Neural progenitor cell (in vitro differentiated cells): ENCODE measurements around the gene CHST3. TPM values are rescaled to one million over a fixed set of nuclear protein-coding genes. Genes with fewer than 3 reads are reported as not detected.
A peak's percentile ranks its signal among the peaks of the same experiment; 100 is the strongest.

Experiments
- DNase-seq: peaks from one replicate; pipeline ENCODE4 v3.0.0-alpha.2; 2016; ENCODE audit warnings: low spot score
- H2AFZ ChIP-seq: fragments of 200-600 bp; sonication (generic); replicated peaks from 2 replicates; pipeline ENCODE4 v1.6.1; 2016; ENCODE audit warnings: antibody characterized with exemption
- H3F3A ChIP-seq: fragments of 200-600 bp; sonication (generic); 2 replicates; pipeline ENCODE4 v1.6.1; 2016; ENCODE audit warnings: antibody characterized with exemption, low read depth
- H3K27ac ChIP-seq: fragments of 200-600 bp; sonication (generic); 2 replicates; pipeline ENCODE4 v1.5.1; 2016; ENCODE audit warnings: mild to moderate bottlenecking
- H3K27me3 ChIP-seq: fragments of 200-600 bp; sonication (generic); 2 replicates; pipeline ENCODE4 v1.6.1; 2016; ENCODE audit warnings: mild to moderate bottlenecking, moderate library complexity
- H3K36me3 ChIP-seq: fragments of 200-600 bp; sonication (generic); 2 replicates; pipeline ENCODE4 v1.5.1; 2016
- H3K4me1 ChIP-seq: fragments of 200-600 bp; sonication (generic); 2 replicates; pipeline ENCODE4 v1.6.1; 2016; ENCODE audit warnings: mixed run types
- H3K4me2 ChIP-seq: fragments of 200-600 bp; sonication (generic); 2 replicates; pipeline ENCODE4 v1.6.1; 2016
- H3K4me3 ChIP-seq: fragments of 200-600 bp; sonication (generic); 2 replicates; pipeline ENCODE4 v1.5.1; 2016
- H3K79me2 ChIP-seq: fragments of 200-600 bp; sonication (generic); 2 replicates; pipeline ENCODE4 v1.6.1; 2016; ENCODE audit warnings: low read depth
- H3K9ac ChIP-seq: fragments of 200-600 bp; sonication (generic); 2 replicates; pipeline ENCODE4 v1.6.1; 2016
- H3K9me3 ChIP-seq: fragments of 200-600 bp; sonication (generic); 2 replicates; pipeline ENCODE4 v1.5.1; 2016; ENCODE audit warnings: low read depth
- H4K20me1 ChIP-seq: fragments of 200-600 bp; sonication (generic); 2 replicates; pipeline ENCODE4 v1.6.1; 2016; ENCODE audit warnings: low read depth
- H3K27ac Mint-ChIP-seq: 3 replicates; pipeline ENCODE4 v1.8.0; 2021; ENCODE audit warnings: mixed read lengths
- H3K27me3 Mint-ChIP-seq: 2 replicates; pipeline ENCODE4 v1.8.0; 2022; ENCODE audit warnings: low read depth, mild to moderate bottlenecking, inconsistent platforms, moderate library complexity, mixed read lengths; ENCODE audit not compliant: insufficient read depth
- H3K36me3 Mint-ChIP-seq: 3 replicates; pipeline ENCODE4 v1.8.0; 2021; ENCODE audit warnings: mixed read lengths
- H3K4me1 Mint-ChIP-seq: 3 replicates; pipeline ENCODE4 v1.8.0; 2021; ENCODE audit warnings: mixed read lengths
- H3K4me3 Mint-ChIP-seq: 3 replicates; pipeline ENCODE4 v1.8.0; 2021; ENCODE audit warnings: mild to moderate bottlenecking, moderate library complexity, mixed read lengths
- H3K9me3 Mint-ChIP-seq: 3 replicates; pipeline ENCODE4 v1.8.0; 2020; ENCODE audit warnings: mixed read lengths
- EZH2 ChIP-seq: fragments of 200-600 bp; sonication (generic); IDR thresholded peaks from 2 replicates; pipeline ENCODE4 v1.6.1; 2017; ENCODE audit warnings: antibody characterized with exemption, mild to moderate bottlenecking, moderate library complexity
- EZH2phosphoT487 ChIP-seq: fragments of 200-600 bp; sonication (generic); IDR thresholded peaks from 2 replicates; pipeline ENCODE4 v1.6.1; 2017; ENCODE audit warnings: antibody characterized with exemption
- total RNA-seq: library from RNA; depleted of rRNA; stranded (reverse); fragments of >200 nt; gene quantifications from 2 replicates; pipeline ENCODE4 v1.2.3, GENCODE V29; 2015; ENCODE audit warnings: low replicate concordance
- TF ChIP-seq, protein P1 (sequence below): fragments of 200-600 bp; sonication (generic); IDR thresholded peaks from 2 replicates; pipeline ENCODE4 v1.5.1; 2017; ENCODE audit warnings: antibody characterized with exemption, mild to moderate bottlenecking

The CHST3 gene
- total RNA-seq, 1 donor from 2014 or later = 9.1 TPM

DNA sequence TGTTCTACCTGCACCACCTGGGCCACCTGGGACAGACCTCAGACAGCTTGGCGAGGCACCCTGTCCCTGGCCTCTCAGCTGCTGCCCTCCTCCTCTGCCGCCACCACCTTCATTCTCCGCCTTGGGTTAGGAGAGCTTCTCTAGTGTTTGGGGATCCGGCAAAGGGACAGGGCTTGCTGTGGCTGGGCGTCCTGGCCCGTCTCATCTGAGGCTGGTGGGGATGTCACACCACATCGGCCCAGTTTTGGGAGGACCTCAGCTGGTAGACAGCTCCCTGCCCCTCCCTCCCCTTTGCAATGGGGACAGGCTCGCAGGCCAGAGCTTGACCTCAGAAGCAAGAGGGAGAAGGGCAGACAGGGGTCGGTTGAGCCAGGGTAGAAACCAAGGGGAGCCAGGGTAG is 97.7 kb downstream of the CHST3 start:
- H3K4me1 ChIP-seq = peaks cover 7% of the 10 kb centered on the region
- H3K4me1 Mint-ChIP-seq = peaks cover 62% of the 10 kb centered on the region
- no peak overlapping the region for H2AFZ ChIP-seq
- no peak overlapping the region for H3K4me3 Mint-ChIP-seq
- no peaks in the 10 kb centered on the region for H3K9me3 ChIP-seq
- H3K9me3 Mint-ChIP-seq = no peaks in the 10 kb centered on the region
- no peaks in the 10 kb centered on the region for H4K20me1 ChIP-seq
- H3K4me2 ChIP-seq = no peak overlapping the region
- peaks cover 8% of the 10 kb centered on the region for H3K27me3 Mint-ChIP-seq
- H3K9ac ChIP-seq = no peak overlapping the region
- no peaks in the 10 kb centered on the region for H3F3A ChIP-seq
- no peak overlapping the region for H3K4me3 ChIP-seq
- H3K36me3 Mint-ChIP-seq = no peaks in the 10 kb centered on the region
- H3K36me3 ChIP-seq = no peaks in the 10 kb centered on the region
- H3K27ac ChIP-seq = no peak overlapping the region
- H3K79me2 ChIP-seq = no peaks in the 10 kb centered on the region
- TF ChIP-seq, protein P1, sequence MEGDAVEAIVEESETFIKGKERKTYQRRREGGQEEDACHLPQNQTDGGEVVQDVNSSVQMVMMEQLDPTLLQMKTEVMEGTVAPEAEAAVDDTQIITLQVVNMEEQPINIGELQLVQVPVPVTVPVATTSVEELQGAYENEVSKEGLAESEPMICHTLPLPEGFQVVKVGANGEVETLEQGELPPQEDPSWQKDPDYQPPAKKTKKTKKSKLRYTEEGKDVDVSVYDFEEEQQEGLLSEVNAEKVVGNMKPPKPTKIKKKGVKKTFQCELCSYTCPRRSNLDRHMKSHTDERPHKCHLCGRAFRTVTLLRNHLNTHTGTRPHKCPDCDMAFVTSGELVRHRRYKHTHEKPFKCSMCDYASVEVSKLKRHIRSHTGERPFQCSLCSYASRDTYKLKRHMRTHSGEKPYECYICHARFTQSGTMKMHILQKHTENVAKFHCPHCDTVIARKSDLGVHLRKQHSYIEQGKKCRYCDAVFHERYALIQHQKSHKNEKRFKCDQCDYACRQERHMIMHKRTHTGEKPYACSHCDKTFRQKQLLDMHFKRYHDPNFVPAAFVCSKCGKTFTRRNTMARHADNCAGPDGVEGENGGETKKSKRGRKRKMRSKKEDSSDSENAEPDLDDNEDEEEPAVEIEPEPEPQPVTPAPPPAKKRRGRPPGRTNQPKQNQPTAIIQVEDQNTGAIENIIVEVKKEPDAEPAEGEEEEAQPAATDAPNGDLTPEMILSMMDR = no peak
- no peak for TF ChIP-seq EZH2
- no peak for TF ChIP-seq EZH2phosphoT487
- no peaks in the 10 kb centered on the region for H3K27me3 ChIP-seq
- no peak for DNase-seq
- H3K27ac Mint-ChIP-seq = peak overlapping the region; percentile 89

DNA sequence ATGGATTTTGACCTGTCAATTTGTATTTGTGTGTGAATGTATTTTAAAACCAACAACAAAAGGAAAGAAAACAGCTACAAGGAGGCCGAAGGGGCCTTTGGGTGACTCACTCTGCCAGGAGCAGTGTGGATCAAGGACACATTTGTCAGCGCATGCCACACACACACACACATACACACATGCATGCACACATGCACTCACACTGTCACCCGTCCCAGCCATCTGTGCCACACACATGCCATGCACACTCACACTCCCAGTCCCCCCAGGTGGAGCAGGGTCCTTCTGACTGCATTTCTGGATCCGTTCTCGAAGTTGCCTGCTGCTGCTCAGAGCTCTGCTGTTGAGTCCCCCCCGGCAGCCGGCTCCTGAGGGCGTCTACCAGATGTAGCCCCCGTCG is 98.2 kb downstream of the CHST3 start:
- Mint-ChIP-seq H3K4me3 (no peak overlapping the region), H3K9me3 (no peaks in the 10 kb centered on the region), H3K27ac (peak overlapping the region; percentile 81), H3K36me3 (no peaks in the 10 kb centered on the region), H3K4me1 (peaks cover 65% of the 10 kb centered on the region), H3K27me3 (peaks cover 6% of the 10 kb centered on the region)
- Histone ChIP-seq H3F3A (no peaks in the 10 kb centered on the region), H3K9ac (no peak overlapping the region), H3K4me3 (no peak overlapping the region), H3K4me1 (peaks cover 5% of the 10 kb centered on the region), H3K27me3 (no peaks in the 10 kb centered on the region), H3K9me3 (no peaks in the 10 kb centered on the region), H3K4me2 (no peak overlapping the region), H3K27ac (no peak overlapping the region), H3K36me3 (no peaks in the 10 kb centered on the region), H3K79me2 (no peaks in the 10 kb centered on the region), H4K20me1 (no peaks in the 10 kb centered on the region), H2AFZ (no peak overlapping the region)
- TF ChIP-seq EZH2phosphoT487 (no peak), EZH2 (no peak)
- TF ChIP-seq, protein P1 = no peak
- DNase-seq = no peak

Other genes with a start within 250 kb of the CHST3 start
- 0.39 and 1.5 TPM in 2 replicates for gene C10orf105, start 244.6 kb upstream of the CHST3 start, total RNA-seq
- 0.46 TPM in 1 of 2 replicates, not detected in the other for gene VSIR, start 190.9 kb upstream of the CHST3 start, total RNA-seq
- gene PSAP, start 113.1 kb upstream of the CHST3 start, total RNA-seq = 358 and 493 TPM in 2 replicates
- gene SPOCK2, start 124.2 kb downstream of the CHST3 start, total RNA-seq = 1.9 and 3.2 TPM in 2 replicates